ENCODE results near the gene TMEM62.

Gene TMEM62

DNA sequence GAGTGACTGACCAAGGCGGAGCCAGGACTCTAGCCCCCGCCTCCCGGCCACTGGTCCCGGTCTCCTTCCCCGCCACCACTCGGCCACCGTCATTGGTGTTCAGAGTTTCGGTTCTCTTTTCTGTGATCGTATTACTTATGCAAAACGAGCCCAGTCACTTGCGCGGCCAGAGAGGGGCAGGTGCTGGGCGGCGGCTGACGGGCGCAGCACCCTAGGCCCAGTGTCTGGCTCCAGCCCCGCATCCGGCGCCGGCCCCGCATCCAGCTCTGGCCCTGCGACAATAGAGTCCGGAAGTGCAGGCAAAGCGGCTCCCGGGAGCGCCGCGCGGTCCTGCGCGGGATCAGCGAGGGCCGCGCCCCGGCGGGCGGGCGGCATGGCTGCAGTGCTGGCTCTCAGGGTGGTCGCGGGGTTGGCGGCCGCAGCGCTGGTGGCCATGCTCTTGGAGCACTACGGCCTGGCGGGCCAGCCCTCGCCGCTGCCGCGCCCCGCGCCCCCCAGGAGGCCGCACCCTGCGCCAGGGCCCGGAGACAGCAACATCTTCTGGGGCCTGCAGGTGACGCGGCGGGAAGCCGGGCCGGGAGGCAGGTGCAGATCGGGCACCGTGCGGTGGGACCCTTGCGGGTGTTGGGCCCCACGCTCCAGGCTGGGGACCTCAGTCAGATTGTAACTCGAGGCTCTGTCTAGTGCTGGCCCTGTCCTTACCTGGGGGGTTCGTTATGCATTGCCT is at the start of gene TMEM62:
Gene TMEM62, plus strand, starts transcription at position 157 of the 727 bp plus-strand sequence. Its CDS starts 217 bp downstream, at position 374.
- DNase-seq (ENCODE audit: low spot score) = peak; percentile 90

DNA sequence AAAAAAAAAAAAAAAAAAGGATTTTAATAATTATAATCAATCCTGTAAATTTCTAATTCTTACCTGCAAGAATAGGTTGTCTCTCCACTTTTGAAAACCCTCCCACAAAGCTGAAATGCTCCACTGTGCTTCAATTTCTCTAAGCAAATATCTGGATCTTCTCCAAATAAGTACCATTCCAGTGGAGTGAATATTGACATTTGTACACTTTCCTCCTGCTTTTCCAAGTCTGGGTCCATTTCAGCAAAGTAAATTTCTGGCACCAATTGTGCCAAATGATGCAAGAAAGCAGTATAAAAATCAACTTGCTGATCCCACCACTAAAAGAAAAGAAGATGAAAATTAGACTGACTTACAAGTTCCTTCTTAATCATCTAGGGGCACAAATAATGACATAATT is 47.5 kb upstream of the TMEM62 start:
- peak; percentile 13 for DNase-seq (ENCODE audit: low spot score)

- DNase-seq (ENCODE audit: low spot score) = peak; percentile 18
Observed at GRCh38 chr15:43086551-43086950, 46.8 kb upstream of the TMEM62 start.

DNA sequence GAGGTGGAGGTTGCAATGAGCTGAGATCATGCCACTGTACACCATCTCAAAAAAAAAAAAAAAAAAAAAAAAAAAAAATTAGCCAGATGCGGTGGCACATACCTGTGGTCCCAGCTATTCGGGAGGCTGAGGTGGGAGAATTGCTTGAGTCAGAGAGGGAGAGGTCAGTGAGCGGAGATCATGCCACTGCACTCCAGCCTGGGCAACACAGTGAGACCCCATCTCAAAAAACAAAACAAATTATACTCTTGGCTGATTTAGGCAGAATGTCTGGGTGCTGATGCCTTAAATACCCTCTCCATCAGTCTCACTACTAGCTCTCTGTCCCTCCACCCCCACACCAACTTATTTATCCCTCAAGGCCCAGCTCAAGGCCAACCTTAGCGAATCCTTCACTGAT is 41.5 kb upstream of the TMEM62 start:
- DNase-seq (ENCODE audit: low spot score) = no peak

DNA sequence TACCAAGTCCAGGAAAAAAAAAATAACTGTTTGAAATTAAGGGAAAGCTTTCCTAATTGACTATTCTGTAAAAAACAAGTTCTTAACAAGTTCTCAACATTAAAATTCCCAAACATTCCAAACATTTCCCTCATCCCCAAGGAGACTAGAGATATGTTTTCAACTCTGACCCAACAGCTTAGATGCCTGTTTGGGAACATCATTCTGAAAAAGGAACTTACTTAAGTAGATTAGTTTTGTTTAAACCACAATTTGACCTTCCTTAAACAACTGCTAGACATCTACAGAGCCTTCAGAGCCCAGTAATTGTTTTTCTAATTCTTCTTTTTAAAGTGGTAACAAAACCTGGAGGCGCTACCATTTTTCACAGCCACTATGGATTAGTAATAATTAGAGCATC is 40.4 kb upstream of the TMEM62 start:
- peak; percentile 40 for DNase-seq (ENCODE audit: low spot score)

DNA sequence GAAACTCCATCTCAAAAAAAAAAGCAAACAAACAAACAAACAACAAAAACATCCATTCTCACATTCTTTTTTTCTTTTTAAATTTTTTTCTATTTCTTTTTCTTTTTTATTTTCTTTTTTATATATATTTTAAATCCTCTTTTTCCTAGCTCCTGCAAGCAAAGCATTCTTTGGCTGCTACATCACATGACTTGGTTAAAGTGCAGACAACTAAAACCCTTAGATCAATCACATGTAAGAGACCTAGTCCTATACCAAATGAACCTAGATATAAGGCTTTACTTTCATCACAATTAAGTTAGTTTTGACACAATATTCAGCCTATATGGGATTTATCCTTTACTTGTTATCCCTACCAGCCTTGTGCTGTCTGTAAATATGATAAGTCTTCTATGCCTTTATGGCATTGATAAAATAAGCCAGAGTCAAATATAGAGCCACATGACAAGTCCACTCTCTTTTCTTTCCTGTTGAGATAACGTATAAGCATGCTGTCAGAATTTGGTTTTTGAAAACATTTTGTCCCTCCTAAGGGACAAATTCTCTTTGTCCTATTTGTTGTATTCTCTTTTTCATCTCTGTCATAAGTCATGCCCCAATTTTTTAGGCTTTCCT is 38.9 kb upstream of the TMEM62 start:
- no peak for DNase-seq (ENCODE audit: low spot score)

GRCh38 chr15:43095243-43095642 is 38.1 kb upstream of the TMEM62 start:
- DNase-seq (ENCODE audit: low spot score) = no peak

GRCh38 chr15:43095708-43096347 is 37.6 kb upstream of the TMEM62 start:
- DNase-seq (ENCODE audit: low spot score) = no peak

- DNase-seq (ENCODE audit: low spot score) = no peak
Observed at GRCh38 chr15:43096411-43096810, 37.0 kb upstream of the TMEM62 start.

- no peak for DNase-seq (ENCODE audit: low spot score)
Observed at GRCh38 chr15:43099105-43099845, 34.1 kb upstream of the TMEM62 start.

GRCh38 chr15:43100971-43101370 is 32.4 kb upstream of the TMEM62 start:
- DNase-seq (ENCODE audit: low spot score) = no peak

GRCh38 chr15:43102187-43102586 is 31.2 kb upstream of the TMEM62 start:
- no peak for DNase-seq (ENCODE audit: low spot score)

DNA sequence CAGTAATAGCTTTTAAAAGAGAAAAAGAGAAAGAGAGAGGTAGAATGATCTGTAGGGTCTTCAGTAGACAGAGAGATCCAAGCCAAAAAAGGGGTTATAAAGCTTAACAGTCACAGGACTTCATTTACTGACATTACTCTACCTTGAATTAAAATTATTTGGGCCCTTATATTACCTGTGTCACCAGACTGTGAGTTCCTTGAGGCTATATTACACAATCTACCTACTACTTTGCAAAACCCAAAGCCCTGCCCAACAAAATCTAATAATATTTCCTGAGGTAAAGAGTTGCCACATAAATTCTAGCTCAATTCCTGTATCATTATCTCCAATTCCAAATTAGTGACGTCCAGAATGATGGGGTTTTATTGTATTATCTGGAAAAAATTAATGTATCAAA is 29.5 kb upstream of the TMEM62 start:
- DNase-seq (ENCODE audit: low spot score) = no peak

GRCh38 chr15:43104426-43104825 is 29.0 kb upstream of the TMEM62 start:
- DNase-seq (ENCODE audit: low spot score) = no peak

GRCh38 chr15:43105077-43105736 is 28.2 kb upstream of the TMEM62 start:
- peak; percentile 11 for DNase-seq (ENCODE audit: low spot score)

- DNase-seq (ENCODE audit: low spot score) = peak; percentile 94
Observed at GRCh38 chr15:43105778-43106485, 27.5 kb upstream of the TMEM62 start, which contains the start of gene UBR1. TSS of gene UBR1 (minus strand) at chr15:43106038. CDS start at chr15:43106022, 16 bp downstream.

DNA sequence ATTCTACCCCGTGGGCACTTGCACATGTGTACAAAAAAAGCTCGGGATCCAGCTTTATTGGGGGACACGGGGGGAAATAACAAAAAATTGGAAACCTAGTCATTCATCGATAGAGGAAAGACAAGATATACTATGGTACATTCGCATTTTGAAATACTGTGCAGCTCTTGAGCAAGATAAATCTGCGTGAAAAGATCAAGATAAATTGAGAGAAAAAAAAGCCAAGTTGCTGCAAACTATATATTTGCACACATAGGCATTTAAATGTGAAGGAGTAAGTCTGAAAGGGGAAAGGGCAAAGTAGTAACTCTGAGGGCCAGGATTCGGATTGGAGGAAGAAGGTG is 26.9 kb upstream of the TMEM62 start:
- no peak for DNase-seq (ENCODE audit: low spot score)

DNA sequence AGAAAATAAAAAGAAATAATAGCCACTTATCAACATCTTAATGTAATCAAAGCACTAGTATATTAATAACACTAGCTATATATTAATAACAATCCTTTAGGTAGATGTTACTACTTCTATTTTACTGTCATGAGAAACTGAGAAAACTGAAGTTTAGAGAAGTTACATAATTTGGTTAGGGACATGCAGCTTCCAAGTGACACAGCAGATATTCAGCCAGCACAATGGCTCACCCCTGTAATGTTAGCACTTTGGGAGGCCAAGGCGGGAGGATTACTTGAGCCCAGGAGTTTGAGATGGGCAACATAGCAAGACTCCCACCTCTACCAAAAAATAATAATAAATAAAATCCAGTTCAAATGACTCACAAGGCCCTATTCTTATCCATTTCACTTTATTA is 25.6 kb upstream of the TMEM62 start:
- no peak for DNase-seq (ENCODE audit: low spot score)

GRCh38 chr15:43111354-43111753 is 22.0 kb upstream of the TMEM62 start:
- no peak for DNase-seq (ENCODE audit: low spot score)

- no peak for DNase-seq (ENCODE audit: low spot score)
Observed at GRCh38 chr15:43118286-43118685, 15.1 kb upstream of the TMEM62 start.

GRCh38 chr15:43118829-43119228 is 14.6 kb upstream of the TMEM62 start:
- no peak for DNase-seq (ENCODE audit: low spot score)

All from AG20443 (cell line).